ENCODE measurements around the gene BZW2.

Gene BZW2

DNA sequence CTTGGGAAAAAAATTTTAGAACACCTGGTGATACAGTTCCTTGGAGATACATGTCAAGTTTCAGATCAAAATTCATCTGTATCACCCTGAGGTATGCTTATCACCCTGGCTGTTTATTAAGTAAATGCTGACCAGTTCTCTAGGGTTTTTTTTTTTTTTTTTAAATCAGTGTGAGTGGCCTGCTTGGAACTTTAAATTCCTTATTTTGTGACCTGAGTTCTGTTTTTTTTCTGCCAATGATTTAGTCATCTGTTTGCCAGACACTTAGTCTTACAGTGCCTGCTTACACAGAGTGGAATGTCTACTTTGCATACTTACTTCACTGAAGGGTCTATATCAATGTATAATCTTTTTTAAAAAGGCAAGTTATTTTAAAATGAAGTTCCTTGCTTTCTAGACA, 109.4 kb downstream of the BZW2 start:
- DNase-seq, result no peak

Measured in amniotic stem cell (primary cell).